Thyroid gland (tissue), 4 donors: ENCODE results near the gene ZFAND3. TPM values are rescaled to one million over a fixed set of nuclear protein-coding genes. Genes with fewer than 3 reads are reported as not detected.

Experiments used
- DNase-seq, 2 donors: peaks; one replicate each; pipeline ENCODE4 v3.0.0-alpha.2; 2019
- H3K27ac ChIP-seq, 3 donors: fragments of 200-600 bp; sonication (generic); 1 replicate in 2 of 3; 2 replicates in 1 of 3; pipeline ENCODE4 v1.5.1; 2016 to 2019; ENCODE audit warnings: mild to moderate bottlenecking in 1 of 3, moderate library complexity in 1 of 3
- H3K27me3 ChIP-seq: fragments of 200-600 bp; sonication (generic); one replicate; pipeline ENCODE4 v1.5.1; 2019
- H3K36me3 ChIP-seq, 2 donors: fragments of 200-600 bp; sonication (generic); one replicate each; pipeline ENCODE4 v1.5.1; 2016 to 2019
- H3K4me1 ChIP-seq, 2 donors: fragments of 200-600 bp; sonication (generic); one replicate each; pipeline ENCODE4 v1.5.1; 2017 to 2019
- H3K4me3 ChIP-seq, 3 donors: fragments of 200-600 bp; sonication (generic); replicated peaks in 1 of 3; 1 replicate in 2 of 3; 2 replicates in 1 of 3; pipeline ENCODE4 v1.5.1; 2016; ENCODE audit warnings: mild to moderate bottlenecking in 1 of 3
- H3K9me3 ChIP-seq: fragments of 200-600 bp; sonication (generic); one replicate; pipeline ENCODE4 v1.5.1; 2017
- POLR2A ChIP-seq, 2 donors: fragments of 450-650 bp; IDR thresholded peaks; one replicate each; pipeline ENCODE4 v1.6.1; 2017; ENCODE audit warnings: antibody characterized with exemption in 2 of 2, mild to moderate bottlenecking in 2 of 2, moderate library complexity in 1 of 2
- WGBS, 2 donors: methylation state at CpG; one replicate each; pipeline ENCODE4 v1.1.5; 2017; 5-methylcytosine and 5-hydroxymethylcytosine counted together
- intact Hi-C: fragments of 100-400 bp; cut with DNase I; formaldehyde crosslinking; loops from one replicate; pipeline ENCODE4 v1.15.1; 2023
- total RNA-seq, 4 donors: library from RNA; depleted of rRNA; stranded (reverse); fragments of >200 nt; gene quantifications; one replicate each; pipeline ENCODE4 v1.2.3, GENCODE V29; 2016
- TF ChIP-seq, protein P1 (sequence below), 6 experiments: fragments of 200-600 bp in 3 of 6; fragments of 450-650 bp in 3 of 6; sonication (generic) in 3 of 6; IDR thresholded peaks; one replicate each; pipeline ENCODE4 v1.5.1; 2016 to 2019; ENCODE audit warnings: antibody characterized with exemption in 6 of 6, mild to moderate bottlenecking in 2 of 6, inconsistent platforms in 1 of 6, moderate library complexity in 1 of 6

ZFAND3 gene
- total RNA-seq, 4 donors from 2014 or later: 41.3 to 57.7 (median 55.9) TPM

GRCh38 chr6:38080889-38081288 is 261.4 kb downstream of the ZFAND3 start:
- no peaks in the 10 kb centered on the region for H3K9me3 ChIP-seq
- no peak overlapping the region for H3K4me3 ChIP-seq
- 90 to 92% methylated on average over 2 of the region's 2 CpGs for WGBS, 2 donors
- TF ChIP-seq POLR2A (IDR thresholded peaks at IDR 0.05): no peak
- TF ChIP-seq, protein P1, sequence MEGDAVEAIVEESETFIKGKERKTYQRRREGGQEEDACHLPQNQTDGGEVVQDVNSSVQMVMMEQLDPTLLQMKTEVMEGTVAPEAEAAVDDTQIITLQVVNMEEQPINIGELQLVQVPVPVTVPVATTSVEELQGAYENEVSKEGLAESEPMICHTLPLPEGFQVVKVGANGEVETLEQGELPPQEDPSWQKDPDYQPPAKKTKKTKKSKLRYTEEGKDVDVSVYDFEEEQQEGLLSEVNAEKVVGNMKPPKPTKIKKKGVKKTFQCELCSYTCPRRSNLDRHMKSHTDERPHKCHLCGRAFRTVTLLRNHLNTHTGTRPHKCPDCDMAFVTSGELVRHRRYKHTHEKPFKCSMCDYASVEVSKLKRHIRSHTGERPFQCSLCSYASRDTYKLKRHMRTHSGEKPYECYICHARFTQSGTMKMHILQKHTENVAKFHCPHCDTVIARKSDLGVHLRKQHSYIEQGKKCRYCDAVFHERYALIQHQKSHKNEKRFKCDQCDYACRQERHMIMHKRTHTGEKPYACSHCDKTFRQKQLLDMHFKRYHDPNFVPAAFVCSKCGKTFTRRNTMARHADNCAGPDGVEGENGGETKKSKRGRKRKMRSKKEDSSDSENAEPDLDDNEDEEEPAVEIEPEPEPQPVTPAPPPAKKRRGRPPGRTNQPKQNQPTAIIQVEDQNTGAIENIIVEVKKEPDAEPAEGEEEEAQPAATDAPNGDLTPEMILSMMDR (IDR thresholded peaks at IDR 0.05): no peak
- no peaks in the 10 kb centered on the region for H3K27me3 ChIP-seq
- intact Hi-C loops: no loop called here
- H3K4me1 ChIP-seq: peaks cover 4 to 8% of the 10 kb centered on the region in 2 donors
- no peak overlapping the region for H3K27ac ChIP-seq
- no peak for DNase-seq
- peaks cover 0 to 5% of the 10 kb centered on the region in 2 donors for H3K36me3 ChIP-seq

DNA sequence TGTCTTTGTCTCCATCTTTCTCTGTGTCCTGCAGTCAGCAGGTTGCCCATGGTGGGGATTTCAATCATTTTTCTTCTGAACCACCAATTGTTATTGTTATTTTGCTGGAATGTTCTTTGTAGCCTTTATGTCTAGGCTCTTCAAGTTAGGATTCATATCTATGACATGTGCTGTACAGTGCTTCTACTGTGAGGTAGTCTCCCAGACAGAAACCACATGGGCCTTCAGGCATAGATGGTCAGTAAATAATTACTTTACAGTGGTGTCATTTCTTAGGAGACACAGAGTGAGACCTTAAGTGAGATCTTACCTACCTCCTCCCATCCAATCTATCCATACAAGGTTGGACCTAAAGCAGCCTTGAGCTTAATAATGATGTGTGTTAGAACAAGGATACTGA is 265.5 kb downstream of the ZFAND3 start:
- no peak overlapping the region for H3K27ac ChIP-seq
- intact Hi-C loops: no loop called here
- H3K4me3 ChIP-seq: no peak overlapping the region
- peaks cover 0 to 5% of the 10 kb centered on the region in 2 donors for H3K36me3 ChIP-seq
- no peaks in the 10 kb centered on the region for H3K4me1 ChIP-seq
- no peak for DNase-seq
- no peaks in the 10 kb centered on the region for H3K9me3 ChIP-seq
- H3K27me3 ChIP-seq: no peaks in the 10 kb centered on the region
- TF ChIP-seq POLR2A (IDR thresholded peaks at IDR 0.05): no peak
- TF ChIP-seq, protein P1 (IDR thresholded peaks at IDR 0.05): no peak

GRCh38 chr6:38086346-38086745 is 266.8 kb downstream of the ZFAND3 start:
- no peak for TF ChIP-seq POLR2A (IDR thresholded peaks at IDR 0.05)
- TF ChIP-seq, protein P1 (IDR thresholded peaks at IDR 0.05): no peak
- intact Hi-C loops: no loop called here
- WGBS, 2 donors: 45 to 71% methylated on average over 2 of the region's 2 CpGs
- Histone ChIP-seq H3K4me3 (no peak overlapping the region), H3K27me3 (no peaks in the 10 kb centered on the region), H3K36me3 (peaks cover 0 to 5% of the 10 kb centered on the region in 2 donors), H3K4me1 (peaks cover 7 to 11% of the 10 kb centered on the region in 2 donors), H3K9me3 (no peaks in the 10 kb centered on the region), H3K27ac (no peak overlapping the region)
- no peak for DNase-seq

- no peaks in the 10 kb centered on the region for H3K9me3 ChIP-seq
- H3K27ac ChIP-seq: no peak overlapping the region
- peaks cover 0 to 5% of the 10 kb centered on the region in 2 donors for H3K36me3 ChIP-seq
- peaks cover 11 to 25% of the 10 kb centered on the region in 2 donors for H3K4me1 ChIP-seq
- 84 to 85% methylated on average over 2 of the region's 2 CpGs for WGBS, 2 donors
- intact Hi-C loops: no loop called here
- no peak for DNase-seq
- H3K4me3 ChIP-seq: no peak overlapping the region
- no peak for TF ChIP-seq POLR2A (IDR thresholded peaks at IDR 0.05)
- TF ChIP-seq, protein P1 (IDR thresholded peaks at IDR 0.05): no peak
- H3K27me3 ChIP-seq: no peaks in the 10 kb centered on the region
Measured at GRCh38 chr6:38088010-38088409, 268.5 kb downstream of the ZFAND3 start.

- TF ChIP-seq POLR2A (IDR thresholded peaks at IDR 0.05): no peak
- TF ChIP-seq, protein P1 (IDR thresholded peaks at IDR 0.05): no peak
- peaks cover 0 to 5% of the 10 kb centered on the region in 2 donors for H3K36me3 ChIP-seq
- H3K4me1 ChIP-seq: peaks cover 13 to 26% of the 10 kb centered on the region in 2 donors
- H3K4me3 ChIP-seq: no peak overlapping the region
- intact Hi-C loops: no loop called here
- 95 to 97% methylated on average over 3 of the region's 3 CpGs for WGBS, 2 donors
- no peaks in the 10 kb centered on the region for H3K27me3 ChIP-seq
- H3K9me3 ChIP-seq: no peaks in the 10 kb centered on the region
- no peak for DNase-seq
- H3K27ac ChIP-seq: no peak overlapping the region
Measured at GRCh38 chr6:38088829-38089228, 269.3 kb downstream of the ZFAND3 start.
